HS-27A (cell line): ENCODE measurements around the gene NR2E1.

Experiments used
- DNase-seq: peaks from one replicate; pipeline ENCODE4 v3.0.0-alpha.2; 2012; ENCODE audit warnings: low read depth, missing footprints

NR2E1 gene

DNA sequence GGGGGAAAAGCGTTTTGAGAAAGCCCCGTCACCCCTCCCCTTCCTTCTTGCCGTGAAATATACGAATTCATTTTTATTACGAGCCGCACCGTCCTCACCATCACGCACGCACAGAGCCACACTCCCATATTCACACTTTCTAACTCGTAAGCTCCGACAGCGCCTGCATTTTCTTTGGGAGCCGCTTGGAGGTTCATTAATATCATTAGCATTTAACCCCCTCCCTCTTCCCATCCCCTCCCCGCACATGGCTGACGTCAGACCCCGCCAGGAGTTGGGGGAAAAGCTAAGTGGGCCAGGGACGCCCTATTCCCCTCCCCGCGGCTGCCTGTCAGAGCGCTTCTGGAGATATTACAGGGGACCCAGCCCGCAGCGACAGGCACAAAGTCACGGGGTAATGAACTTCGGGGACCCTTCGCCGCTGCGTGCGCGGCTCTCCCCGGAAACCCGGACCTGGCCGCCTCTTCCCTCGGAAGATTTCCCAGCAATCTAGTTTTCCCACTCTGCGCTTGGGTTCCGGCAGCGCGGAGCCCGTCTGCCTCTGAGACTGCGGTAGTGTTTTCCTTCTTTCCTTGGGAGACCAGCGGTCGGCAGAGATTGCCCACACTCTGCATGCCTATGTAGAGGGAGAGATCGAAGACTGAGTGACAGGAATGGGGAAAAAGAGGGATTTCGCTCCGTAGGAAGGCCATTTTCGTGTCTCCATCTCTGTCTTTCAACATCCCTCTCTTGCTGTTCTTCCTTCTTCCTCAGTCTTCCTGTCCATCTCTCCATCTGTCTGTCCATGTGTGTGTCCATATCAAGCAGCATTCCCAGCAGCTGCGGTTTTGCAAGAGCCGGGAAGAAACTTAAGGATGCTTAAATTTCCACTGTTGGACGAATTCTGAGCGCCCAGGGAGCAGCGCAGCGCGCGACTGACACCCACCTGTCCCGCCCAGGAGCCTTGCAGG, at the start of gene NR2E1:
Gene NR2E1 (plus strand): TSS at position 309 of the 950 bp plus-strand sequence. CDS start 744 bp downstream, outside the sequence.
- no peak for DNase-seq

DNA sequence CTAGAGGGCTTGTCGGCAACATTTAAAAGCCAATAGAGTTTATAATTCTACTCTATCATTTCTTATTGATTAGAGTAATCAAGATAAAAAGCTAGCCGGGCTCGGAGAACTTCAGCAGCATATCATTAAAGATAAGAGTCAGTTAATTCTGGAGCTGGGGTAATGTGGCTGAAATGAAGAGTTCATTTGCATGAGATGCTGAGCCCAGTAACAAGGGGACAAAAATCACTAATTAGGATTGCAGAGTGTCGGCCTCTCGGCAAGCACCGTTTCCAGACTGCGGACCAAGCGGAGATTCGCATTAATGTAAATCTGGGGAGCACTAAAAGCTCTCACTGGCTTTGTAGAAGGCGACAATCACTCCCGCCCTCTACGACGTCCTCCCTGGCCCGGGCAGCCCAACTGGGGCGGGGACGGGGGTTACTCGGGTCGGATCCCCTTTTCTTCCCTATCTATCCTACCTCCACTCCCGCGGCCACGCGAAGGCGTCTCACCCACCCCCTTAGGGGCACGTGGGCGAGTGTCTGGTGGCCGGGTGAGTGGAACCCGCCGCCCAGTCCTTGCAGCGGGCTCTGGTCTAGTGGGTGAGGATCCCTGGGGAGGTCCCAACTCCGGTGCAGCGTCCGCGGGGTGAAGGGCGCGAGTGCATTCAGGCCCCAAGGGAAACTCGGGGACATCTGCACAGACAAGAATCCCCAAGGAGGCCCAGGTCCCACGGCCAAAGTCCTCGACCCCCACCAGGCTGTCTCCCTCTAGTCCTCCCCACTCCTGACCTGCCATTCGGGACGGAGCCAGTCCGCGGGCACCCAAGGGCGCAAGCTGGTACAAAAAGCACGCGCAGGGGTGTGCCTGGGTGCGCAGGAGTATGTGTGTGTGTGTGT, 49.0 kb upstream of the NR2E1 start:
- DNase-seq = no peak

DNA sequence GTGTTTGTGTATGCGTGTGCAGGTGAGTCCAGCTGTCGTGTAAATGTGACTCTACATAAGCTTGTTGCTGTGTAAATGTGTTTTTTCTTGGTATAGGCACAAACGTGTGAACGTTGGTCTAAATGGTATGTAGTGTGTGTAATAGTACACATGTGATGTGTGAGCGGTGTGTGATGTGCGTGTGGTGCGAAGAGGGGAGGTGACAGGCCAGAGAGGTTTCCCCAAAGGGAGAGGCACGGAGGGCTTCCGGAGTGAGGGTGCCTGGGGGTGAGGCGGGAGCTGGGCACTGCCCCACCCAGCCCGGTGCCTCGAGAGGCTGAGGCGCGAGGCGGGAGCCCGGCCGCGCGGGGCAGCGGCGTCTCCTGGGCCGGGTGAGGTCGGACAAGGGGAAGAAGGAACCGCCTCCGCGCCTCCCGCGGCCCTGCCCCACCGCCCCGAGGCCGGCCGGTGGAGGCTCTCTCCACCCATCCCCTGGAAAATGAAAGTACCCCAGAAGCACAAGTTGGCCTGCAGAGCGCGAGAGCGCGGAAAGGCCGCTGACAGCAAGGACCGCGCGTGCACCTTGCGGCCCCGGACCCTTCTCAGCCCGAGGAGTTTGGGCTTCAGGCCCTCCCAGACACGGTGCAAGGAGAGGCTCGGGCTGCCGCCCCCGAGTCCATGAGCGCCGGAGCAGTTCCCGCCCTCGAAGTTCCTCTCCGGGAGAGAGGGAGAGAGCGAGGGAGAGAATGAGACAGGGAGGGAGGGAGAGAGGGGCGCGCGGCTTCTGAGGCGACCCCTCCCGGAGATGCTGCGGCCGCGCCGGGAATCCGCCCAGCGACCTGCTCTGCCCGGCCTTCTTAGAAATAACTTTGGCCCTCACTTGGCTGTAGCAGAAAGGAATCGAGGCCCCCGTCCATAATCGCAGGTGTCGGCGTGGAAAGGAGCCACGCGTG, 48.1 kb upstream of the NR2E1 start:
- DNase-seq = no peak

DNA sequence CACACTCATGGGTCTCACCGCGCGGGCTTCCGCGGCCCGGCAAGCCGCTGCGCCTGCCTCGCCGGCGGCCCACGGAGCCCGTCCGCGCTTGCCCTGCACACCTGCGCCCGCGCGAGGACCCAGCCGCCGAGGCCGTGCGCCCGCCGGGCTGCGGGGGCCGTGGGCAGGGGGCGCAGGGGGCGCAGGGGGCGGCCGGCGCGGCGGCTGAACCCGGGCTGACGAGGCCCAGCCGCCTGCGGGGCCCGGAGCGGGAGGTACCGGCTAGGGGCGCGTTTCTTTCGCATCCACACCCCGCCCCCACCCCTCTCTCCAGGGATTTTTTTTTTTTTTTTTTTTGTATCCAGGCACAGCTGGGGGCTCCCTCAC, 47.5 kb upstream of the NR2E1 start:
- no peak for DNase-seq

DNA sequence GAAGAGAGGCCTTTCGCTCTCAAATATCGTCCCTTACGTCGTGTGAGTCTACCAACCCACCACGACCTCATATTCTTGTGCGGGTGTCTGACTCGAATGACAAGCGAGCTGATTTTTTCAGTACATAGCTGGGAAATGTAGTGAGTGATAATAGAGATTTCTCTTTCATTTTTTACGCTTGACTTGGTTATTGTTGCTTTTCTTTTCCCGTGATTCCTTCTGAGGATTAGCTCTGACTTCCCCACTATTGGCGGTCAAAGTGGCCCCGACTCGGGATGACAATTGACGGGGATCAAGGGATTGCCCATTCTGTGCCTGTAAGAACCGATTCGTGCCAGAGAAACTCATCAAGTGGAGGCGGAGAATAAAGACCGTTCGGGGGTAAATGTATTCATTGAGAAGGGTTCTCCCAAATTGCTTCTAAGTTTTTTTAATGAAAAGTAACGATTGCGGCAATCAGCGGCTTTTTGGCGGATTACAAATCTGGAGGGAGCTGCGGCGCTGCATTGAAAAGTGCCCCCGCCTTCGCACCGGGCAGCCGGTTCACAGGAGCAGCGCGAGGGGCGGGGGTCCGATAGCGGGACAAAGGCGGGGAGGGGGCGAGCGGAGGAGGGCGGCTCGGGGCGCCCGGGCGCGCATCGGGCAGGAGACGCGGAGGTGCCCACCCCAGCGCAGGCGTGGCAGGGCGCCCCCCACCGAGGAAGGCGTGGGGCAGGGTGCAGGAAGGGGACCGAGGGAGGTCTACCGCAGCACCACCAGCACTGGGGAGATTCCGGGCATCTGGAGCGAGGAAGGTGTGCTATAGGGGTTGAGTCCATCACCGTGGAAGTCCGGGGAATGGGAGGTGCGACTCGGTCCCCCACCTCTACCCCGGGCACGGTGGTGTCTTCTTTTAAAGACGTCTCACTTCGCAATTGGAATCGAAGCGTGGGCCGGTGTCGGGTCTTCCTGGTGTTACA, 46.7 kb upstream of the NR2E1 start:
- DNase-seq = no peak

DNA sequence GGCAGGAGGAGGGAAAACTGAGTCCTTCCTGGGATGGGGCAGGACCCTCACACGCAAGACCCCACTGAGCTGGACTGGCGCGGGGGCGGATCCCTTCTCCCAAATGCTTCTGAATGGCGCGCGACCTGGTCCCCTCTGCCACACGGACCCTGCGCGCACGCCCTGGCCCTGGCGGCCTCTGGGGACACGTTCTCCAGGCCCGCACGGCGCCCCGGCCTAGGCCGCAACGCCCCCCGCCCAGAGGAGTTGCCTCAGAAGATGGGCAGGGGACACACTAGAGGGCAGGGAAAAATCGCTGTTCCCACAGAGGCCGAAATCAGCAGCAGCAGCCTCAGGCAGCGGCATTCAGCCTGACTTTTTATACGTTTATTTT, 46.1 kb upstream of the NR2E1 start:
- no peak for DNase-seq

DNA sequence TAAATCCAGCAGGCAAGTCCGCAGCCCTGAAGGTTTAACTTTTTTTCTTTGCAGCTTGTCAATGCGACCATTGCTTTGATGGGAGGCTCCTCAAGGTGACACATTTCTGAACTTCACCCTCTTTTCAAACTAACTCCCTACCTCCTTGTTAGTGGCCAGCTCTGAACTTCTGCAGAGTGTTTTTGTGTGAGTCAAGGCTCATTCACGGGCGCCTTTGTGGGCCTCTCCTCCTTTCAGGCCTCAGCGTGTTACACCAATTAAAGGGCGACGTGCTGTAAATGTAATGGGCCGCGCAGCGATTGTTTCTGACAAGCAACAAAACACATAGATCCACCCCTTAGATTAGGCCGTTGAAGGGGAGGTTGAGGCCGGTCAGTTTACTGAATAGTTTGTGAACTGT, 45.5 kb upstream of the NR2E1 start:
- no peak for DNase-seq

DNA sequence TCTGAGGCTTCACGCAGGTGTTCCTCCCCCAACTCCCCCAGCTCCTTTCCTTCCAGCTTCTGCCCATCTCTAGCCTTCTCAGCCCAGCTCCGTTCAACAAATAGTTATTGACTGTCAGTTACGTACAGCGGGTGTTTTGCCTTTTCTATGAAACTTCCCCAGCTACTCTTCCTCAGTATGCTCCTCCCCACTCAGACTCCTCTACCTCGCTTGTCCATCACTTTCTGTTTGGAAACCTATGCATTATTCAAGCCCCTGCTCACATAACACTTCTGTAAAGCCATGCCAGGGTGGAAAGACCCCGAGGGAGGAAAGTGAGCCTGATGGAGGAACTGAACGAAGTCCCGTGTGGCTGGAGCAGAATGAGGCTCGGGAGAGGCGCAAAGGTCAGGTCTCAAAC, 44.2 kb upstream of the NR2E1 start:
- no peak for DNase-seq

DNA sequence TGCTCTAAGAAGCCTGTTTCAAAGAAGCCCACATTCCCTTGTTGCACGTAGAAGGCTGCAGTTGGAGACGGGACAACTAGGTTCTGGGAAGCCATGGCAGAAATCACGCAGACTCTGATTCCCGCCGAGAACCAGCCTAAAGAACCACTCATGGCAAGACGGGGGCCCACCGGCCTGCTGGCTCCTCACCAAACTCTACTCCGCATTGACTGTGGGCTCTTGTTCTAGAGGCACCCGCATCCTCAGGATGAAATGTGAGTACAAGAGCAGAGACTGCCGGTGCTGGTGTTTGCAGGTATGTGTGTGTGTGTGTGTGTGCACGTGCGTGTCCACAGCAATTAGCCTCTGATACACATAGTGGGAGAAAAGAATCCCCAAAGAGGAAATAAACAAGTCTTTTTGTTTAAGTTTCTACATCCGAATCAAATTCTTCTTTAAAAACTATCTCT, 42.3 kb upstream of the NR2E1 start:
- no peak for DNase-seq

DNA sequence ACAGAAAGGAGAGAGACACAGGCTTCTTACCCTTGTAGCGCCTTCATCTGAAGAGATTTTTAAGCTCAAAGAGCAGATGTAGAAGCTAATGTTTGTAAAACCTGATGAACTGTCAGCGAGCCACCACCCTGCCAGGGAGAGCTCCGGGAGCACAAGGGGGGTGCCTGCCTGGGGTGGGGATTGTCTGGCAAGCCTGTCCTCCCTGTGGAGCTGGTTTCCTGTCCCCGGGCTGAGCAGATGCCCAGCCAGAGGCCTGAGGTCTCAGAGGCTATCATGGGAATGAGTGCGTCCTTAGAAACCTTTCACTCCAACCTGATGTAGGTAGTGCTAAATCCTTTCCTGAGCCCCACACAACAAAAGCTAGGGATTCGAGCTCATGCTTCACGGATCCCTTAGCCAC, 41.9 kb upstream of the NR2E1 start:
- DNase-seq = no peak

DNA sequence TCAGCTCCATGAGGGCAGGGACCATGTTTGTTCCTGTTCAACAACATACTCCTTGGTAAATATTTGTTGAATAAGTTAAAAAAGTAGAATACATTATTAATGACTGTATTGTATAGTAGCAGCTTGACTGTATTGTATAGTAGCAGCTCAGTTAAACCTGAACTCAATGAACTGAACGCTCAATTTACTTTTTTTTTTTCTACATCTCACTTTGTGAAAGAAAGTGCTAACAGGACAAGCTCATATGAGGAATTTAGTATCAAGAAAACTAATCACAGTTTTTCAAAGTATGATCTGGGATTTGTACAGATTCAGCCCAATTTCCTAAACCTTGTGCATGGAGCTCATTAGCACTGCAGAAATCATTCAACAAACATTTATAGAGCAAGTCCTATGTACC, 38.8 kb upstream of the NR2E1 start:
- DNase-seq = no peak

DNA sequence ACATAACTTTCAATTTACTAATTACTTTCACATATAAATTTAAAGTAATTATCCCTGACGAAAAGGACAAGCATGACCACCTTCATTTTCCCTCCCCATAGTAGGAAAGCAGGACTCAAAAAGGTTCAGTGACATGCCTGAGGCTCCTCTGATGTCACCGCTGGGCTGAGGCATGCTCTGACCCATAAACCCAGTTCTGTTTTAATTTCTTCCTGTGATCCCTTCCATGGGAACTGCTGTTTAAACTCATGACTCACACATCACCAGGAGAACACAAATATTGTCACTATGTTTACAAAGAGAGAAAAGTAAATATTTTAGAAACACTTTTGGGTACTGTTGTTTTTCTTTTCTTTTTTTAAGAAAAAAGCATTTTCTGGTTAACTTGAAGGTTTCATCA, 38.0 kb upstream of the NR2E1 start:
- no peak for DNase-seq

DNA sequence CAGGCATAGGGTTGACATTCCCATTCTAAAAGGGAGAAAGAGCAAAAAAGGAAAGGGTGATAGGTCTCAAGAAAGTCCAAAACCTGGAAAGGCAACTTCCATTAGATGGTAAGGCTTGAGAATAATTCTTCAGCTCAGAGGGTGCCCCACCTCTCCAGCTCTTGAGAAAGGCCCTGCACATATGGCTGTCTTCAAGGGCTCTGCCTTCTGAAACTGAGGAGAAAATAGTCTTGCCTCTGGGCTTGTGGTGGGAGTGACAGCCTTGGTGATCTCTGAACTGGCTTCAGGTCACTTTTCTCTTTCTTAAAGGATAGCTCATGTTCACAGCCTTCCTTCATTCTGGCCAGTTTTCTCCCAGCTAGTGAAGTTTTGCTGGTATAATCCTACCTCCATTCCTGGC, 35.6 kb upstream of the NR2E1 start:
- no peak for DNase-seq

DNA sequence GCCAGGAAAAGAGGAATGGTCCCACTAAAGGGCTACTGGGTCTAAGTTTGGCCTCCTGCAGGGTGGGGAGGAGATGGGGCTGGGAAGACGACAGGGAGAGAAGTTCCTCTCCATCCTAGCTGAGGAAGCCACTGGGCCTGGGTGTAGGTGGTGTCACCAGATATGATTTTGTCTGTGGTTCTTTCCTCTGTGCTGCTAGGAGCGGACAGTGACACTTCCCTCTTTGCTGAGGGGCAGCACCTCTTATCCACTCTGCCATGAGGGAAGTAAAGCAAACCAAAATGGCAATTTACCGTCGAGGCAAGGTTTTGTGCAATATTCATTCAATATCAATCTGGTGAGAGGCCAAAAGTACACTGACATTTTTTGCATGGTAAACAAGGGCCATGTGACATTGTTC, 33.0 kb upstream of the NR2E1 start:
- no peak for DNase-seq

DNA sequence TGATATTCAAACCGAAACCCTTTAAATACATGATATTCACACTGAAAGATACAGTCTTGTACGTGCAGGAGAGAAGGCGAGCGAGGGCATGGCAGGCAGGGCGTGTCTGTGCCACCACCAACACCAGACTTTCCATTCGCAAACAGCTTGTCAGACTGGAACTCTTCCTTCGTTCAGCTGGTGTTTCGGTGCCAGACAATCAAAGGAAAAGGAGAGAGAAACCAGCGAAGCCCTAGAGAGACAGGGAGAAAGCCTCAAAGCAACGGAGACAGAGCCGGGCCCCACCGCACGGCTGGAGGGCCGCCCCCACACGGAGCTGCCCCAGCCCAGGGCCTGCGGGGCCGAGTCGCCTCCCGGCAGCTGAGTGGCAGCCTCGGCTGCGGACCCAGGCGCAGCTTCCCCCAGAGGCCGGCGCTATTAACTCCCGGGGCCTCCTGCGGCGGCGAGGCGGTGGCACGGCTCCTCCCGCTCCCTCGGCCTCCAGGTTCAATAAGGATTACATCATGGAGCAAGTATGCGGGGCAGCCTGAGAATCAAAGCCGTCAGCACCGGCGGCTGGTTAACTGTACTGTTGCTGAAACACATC, 32.1 kb upstream of the NR2E1 start:
- no peak for DNase-seq

DNA sequence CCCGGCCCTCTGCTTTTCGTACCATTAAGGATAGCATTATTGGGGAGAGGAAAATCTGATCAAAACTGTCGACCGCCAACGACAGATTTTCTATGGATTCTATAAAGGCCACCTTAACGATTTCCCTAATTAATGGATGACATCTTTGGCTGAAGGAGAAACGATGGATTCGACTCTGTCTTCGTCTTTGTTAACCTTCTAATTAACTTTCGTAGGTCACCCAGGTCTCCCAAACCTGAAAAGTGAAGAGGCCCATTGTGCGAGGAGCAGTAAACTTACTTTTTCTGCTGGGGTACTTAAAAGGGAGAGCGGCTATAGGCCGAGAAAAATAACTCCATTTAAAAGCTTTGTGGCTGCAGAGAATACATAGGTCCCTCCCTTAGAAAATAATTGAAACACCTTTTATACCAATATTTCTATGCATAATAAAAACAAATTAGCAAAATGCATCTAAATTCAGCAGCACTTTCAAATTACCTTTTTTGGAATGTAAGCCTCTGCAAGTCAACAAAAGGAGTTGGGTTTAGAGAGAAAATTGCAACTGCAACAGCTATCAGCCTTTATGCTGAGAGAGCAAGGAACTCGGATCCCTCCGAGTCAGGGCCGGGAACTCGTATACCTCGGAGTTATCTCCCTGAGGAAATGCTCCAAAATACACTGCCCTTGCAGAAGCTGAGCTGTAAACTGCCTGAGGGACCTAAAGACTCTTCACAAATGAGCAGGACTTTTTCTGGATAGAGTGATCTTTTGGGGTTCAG, 31.4 kb upstream of the NR2E1 start:
- no peak for DNase-seq

DNA sequence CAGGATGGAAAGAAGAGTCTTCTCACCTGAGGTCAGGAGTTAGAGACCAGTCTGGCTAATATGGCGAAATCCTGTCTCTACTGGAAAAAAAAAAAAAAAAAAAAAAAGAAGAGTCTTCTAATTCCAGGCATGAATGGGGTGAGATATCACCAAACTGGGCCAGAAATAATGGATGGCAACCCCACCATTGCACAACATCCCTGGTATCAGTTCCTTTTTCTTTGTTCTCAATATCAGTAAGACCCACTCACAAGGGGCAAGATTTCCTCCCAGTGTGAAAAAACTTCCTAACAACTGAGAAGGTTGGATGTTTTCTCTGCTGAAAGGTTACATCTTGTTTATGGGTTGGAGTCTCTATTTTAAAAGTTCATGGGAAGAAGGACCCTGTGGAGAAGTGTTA, 23.6 kb upstream of the NR2E1 start:
- no peak for DNase-seq

DNA sequence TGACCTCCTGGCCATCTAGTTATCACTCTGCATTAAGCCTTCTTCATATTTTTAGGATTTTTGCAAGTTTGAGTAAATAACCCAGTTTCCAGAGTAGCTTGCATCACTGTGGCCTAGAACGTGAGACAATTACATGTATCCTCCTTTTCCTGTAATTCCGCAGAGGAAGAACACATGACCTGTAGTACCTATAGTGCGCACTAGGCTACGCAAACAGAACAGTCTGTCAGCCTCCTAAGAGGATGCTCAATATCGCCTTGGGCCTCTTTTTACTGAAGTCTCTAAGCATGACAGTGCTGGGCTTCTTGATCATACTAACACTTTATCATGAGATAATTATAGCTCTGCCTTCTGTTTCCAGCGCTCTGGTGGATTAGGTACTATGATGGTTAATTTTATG, 20.2 kb upstream of the NR2E1 start:
- no peak for DNase-seq

DNA sequence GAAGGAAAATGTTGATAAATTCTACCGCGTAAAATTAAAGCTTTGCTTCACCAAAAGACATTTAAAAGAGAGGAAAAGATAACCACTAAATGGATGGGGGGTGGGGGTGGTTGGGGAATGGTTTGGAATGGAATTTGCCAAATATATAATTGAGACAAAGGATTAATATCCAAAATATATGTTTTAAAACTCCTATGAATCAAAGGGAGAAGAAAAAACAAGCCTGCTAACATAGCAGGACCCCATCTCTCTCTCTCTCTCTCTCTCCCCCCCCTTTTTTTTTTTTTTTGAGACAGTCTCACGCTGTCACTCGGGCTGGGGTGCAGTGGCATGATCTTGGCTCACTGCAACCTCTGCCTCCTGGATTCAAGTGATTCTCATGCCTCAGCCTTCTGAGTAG, 13.4 kb upstream of the NR2E1 start:
- DNase-seq = no peak
